Gastroesophageal sphincter (tissue), 3 donors: ENCODE results near the gene RBM42.
"Not testable (repeated sequence)": the region's sequence is repeated elsewhere in the genome, so short reads cannot be mapped to it uniquely, and the experiment has no call there.

Experiments used
- CTCF ChIP-seq, 4 experiments: fragments of 200-600 bp in 2 of 4; fragments of 450-650 bp in 2 of 4; sonication (generic) in 1 of 4; IDR thresholded peaks; one replicate each; pipeline ENCODE4 v1.5.1; 2017 to 2019; ENCODE audit warnings: antibody characterized with exemption in 4 of 4, mild to moderate bottlenecking in 2 of 4, moderate library complexity in 2 of 4
- POLR2A ChIP-seq, 2 donors: fragments of 450-650 bp; IDR thresholded peaks; one replicate each; pipeline ENCODE4 v1.6.1; 2017; ENCODE audit warnings: antibody characterized with exemption in 2 of 2, mild to moderate bottlenecking in 2 of 2, moderate library complexity in 1 of 2
- POLR2AphosphoS5 ChIP-seq: sonication (generic); formaldehyde crosslinking; IDR thresholded peaks from one replicate; pipeline ENCODE4 v1.6.1; 2017; ENCODE audit warnings: antibody characterized with exemption

GRCh38 chr19:35654828-35655227 lies 26.0 kb downstream of the RBM42 start:
- TF ChIP-seq CTCF (IDR thresholded peaks at IDR 0.05); POLR2A (IDR thresholded peaks at IDR 0.05); POLR2AphosphoS5: not testable (repeated sequence)
